ENCODE data around the gene CHD9.

The CHD9 gene

GRCh38 chr16:53112015-53112414 is 57.2 kb downstream of the CHD9 start:
- POLR2A ChIA-PET = no interaction called here
- no peaks in the 10 kb centered on the region; a peak in 1 of 3 replicates for H3K36me3 ChIP-seq (ENCODE audit: control insufficient read depth in 2 of 2, insufficient read depth in 1 of 2, low read length in 2 of 2)
- no peak for TF ChIP-seq ZNF561 (tag by site-specific recombination; IDR thresholded peaks at IDR 0.05; ENCODE audit: borderline replicate concordance)
- no peak for TF ChIP-seq ZNF785 (tag by site-specific recombination; IDR thresholded peaks at IDR 0.05)
- no peak for TF ChIP-seq OSR2 (tag by site-specific recombination; IDR thresholded peaks at IDR 0.05)
- TF ChIP-seq ZSCAN5A (tag by site-specific recombination; IDR thresholded peaks at IDR 0.05) = no peak
- 0 out of 2 replicates have a peak, but pooled peaks have one; percentile 18 for TF ChIP-seq PRDM10 (tag by site-specific recombination; IDR thresholded peaks at IDR 0.05)
- no peak for TF ChIP-seq ZFP69B (tag by site-specific recombination; IDR thresholded peaks at IDR 0.05)
- CTCF ChIA-PET = interaction anchor here (0.6 kb wide), 1 partner anchor 634 kb away, joined by 3 read pairs; no protein-coding TSS in a partner anchor
- no peaks in the 10 kb centered on the region for H3K9me3 ChIP-seq (ENCODE audit: control insufficient read depth, insufficient read depth, low read depth, low read length)
- no peak overlapping the region for H3K27ac ChIP-seq (ENCODE audit: extremely low read depth, low read depth, low read length)
- no peak overlapping the region for H3K4me3 ChIP-seq (ENCODE audit: low read depth, low read length)
- H3K4me1 ChIP-seq (ENCODE audit: control insufficient read depth, insufficient read depth, low read length) = no peaks in the 10 kb centered on the region

- POLR2A ChIA-PET = no interaction called here
- Histone ChIP-seq H3K4me3 (ENCODE audit: low read depth, low read length) (no peak overlapping the region), H3K9me3 (ENCODE audit: control insufficient read depth, insufficient read depth, low read depth, low read length) (no peaks in the 10 kb centered on the region), H3K27ac (ENCODE audit: extremely low read depth, low read depth, low read length) (no peak overlapping the region), H3K36me3 (ENCODE audit: control insufficient read depth in 2 of 2, insufficient read depth in 1 of 2, low read length in 2 of 2) (no peaks in the 10 kb centered on the region; a peak in 1 of 3 replicates), H3K4me1 (ENCODE audit: control insufficient read depth, insufficient read depth, low read length) (no peaks in the 10 kb centered on the region)
- CTCF ChIA-PET = interaction anchor here (0.6 kb wide), 2 partner anchors 55 to 292 kb away, joined by 3 read pairs; no protein-coding TSS in a partner anchor
- no peak for TF ChIP-seq PRDM10 (tag by site-specific recombination; IDR thresholded peaks at IDR 0.05)
- TF ChIP-seq ZNF529 (tag by site-specific recombination; IDR thresholded peaks at IDR 0.05; ENCODE audit: insufficient replicate concordance) = no peak
- TF ChIP-seq ZNF280C (tag by site-specific recombination; IDR thresholded peaks at IDR 0.05) = no peak
- TF ChIP-seq OVOL3 (tag by site-specific recombination; IDR thresholded peaks at IDR 0.05) = no peak
- TF ChIP-seq ZBTB26 (tag by site-specific recombination; optimal IDR thresholded peaks at IDR 0.05) = no peak
- TF ChIP-seq OSR2 (tag by site-specific recombination; IDR thresholded peaks at IDR 0.05) = no peak
- no peak for TF ChIP-seq ZBTB6 (tag by site-specific recombination; IDR thresholded peaks at IDR 0.05)
- TF ChIP-seq GLIS1 (tag by site-specific recombination; IDR thresholded peaks at IDR 0.05) = no peak
These were observed 60.3 kb downstream of the CHD9 start for GRCh38 chr16:53115047-53115446.

Data from HEK293 (cell line).